Measurements from ENCODE around the gene C19orf25. TPM values are rescaled to one million over a fixed set of nuclear protein-coding genes. Genes with fewer than 3 reads are reported as not detected.

Gene C19orf25
- total and polyA plus RNA-seq, 9 of the 15 experiments (the other 6 are each of a cell fraction or from before 2014, with no cell fraction given), result 0.79 to 96.0 (median 36.1) TPM

DNA sequence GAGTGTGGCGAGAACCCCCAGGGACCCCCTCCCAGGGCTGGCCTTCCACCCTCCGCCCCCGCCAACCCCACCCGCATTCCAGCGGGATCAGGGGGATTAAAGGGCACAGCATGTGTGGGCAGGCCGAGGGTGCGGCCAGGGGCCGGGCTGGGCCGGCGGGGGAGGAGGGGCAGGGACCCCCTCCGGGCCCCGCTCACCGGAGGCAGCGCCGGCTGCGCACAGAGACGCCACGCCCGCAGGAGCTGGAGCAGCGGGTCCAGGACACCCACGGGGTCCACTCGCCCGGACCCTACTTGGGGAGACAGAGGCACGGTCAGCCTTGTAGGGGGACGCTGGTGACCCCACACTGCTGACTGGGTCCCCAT, 31.4 kb upstream of the C19orf25 start (continued):
- TF ChIP-seq ZNF644 (tag; IDR thresholded peaks at IDR 0.05; ENCODE audit: low read depth), result no peak
- TF ChIP-seq RBM34 (IDR thresholded peaks at IDR 0.05; ENCODE audit: borderline replicate concordance, insufficient read depth, low read length), result no peak
- TF ChIP-seq NFIX (CRISPR knock-in tag; IDR thresholded peaks at IDR 0.05; ENCODE audit: low read depth), result no peak

- Histone ChIP-seq H3K27me3 (ENCODE audit: control insufficient read depth in 2 of 2, insufficient read depth in 2 of 2, low read length in 2 of 2) (no peaks in the 10 kb centered on the region), H3K27ac (ENCODE audit: extremely low read depth, low read depth, low read length) (no peak overlapping the region), H3K36me3 (ENCODE audit: control insufficient read depth, insufficient read depth, low read length) (peaks cover 14% of the 10 kb centered on the region; the same call in 2 of the 3 replicates), H3K4me3 (no peak overlapping the region), H3K9me3 (replicated peaks; ENCODE audit: control insufficient read depth, insufficient read depth, low read depth, low read length) (no peaks in the 10 kb centered on the region), H3K9me1 (ENCODE audit: control insufficient read depth, insufficient read depth, low read length) (no peaks in the 10 kb centered on the region), H3K9ac (ENCODE audit: insufficient read depth in 1 of 2, low read depth in 2 of 2, low read length in 2 of 2) (peak overlapping the region in 1 of 2 experiments; percentile 80; a peak in 2 of 4 replicates), H3K4me2 (ENCODE audit: insufficient read depth, low read length) (no peak overlapping the region), H4K20me1 (replicated peaks; ENCODE audit: control insufficient read depth, insufficient read depth, low read length) (no peaks in the 10 kb centered on the region), H3K4me1 (replicated peaks in 1 of 2; ENCODE audit: control insufficient read depth in 2 of 2, insufficient read depth in 2 of 2, low read length in 2 of 2) (peaks cover 12 to 70% of the 10 kb centered on the region in 2 experiments), H2AFZ (ENCODE audit: low read depth, low read length) (no peak overlapping the region), H3K79me2 (ENCODE audit: control insufficient read depth, insufficient read depth, low read length) (peaks cover 11% of the 10 kb centered on the region; the same call in 2 of the 3 replicates)
- POLR2A ChIA-PET, result interaction anchor here (1.0 kb wide), 2 partner anchors 9 to 32 kb away, joined by 4 read pairs; no protein-coding TSS in a partner anchor
- intact Hi-C loops (cut with micrococcal nuclease), result loop anchor here (5.0 kb wide), 1 partner anchor 53 kb away; no protein-coding TSS in a partner anchor
- in situ Hi-C loops (cut with MboI), result loop anchor here (5.0 kb wide), 1 partner anchor 53 kb away; no protein-coding TSS in a partner anchor
- no peak for DNase-seq (ENCODE audit: extremely low read depth in 1 of 4, low spot score in 3 of 4)
- BruUV-seq (replicated peaks), result no TSS peak
- WGBS (ENCODE audit: insufficient coverage, low coverage, missing lambda C conversion rate), result 75% methylated on average over 11 of the region's 11 CpGs
- no peak for ATAC-seq
- peak; percentile 76 for FAIRE-seq
- CTCF ChIA-PET (ENCODE audit: low intra/inter-chr PET ratio), result no interaction called here
- TF ChIP-seq, protein P1, sequence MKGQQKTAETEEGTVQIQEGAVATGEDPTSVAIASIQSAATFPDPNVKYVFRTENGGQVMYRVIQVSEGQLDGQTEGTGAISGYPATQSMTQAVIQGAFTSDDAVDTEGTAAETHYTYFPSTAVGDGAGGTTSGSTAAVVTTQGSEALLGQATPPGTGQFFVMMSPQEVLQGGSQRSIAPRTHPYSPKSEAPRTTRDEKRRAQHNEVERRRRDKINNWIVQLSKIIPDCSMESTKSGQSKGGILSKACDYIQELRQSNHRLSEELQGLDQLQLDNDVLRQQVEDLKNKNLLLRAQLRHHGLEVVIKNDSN (CRISPR knock-in tag; IDR thresholded peaks at IDR 0.05), result no peak
- no peak for TF ChIP-seq RUNX1 (IDR thresholded peaks at IDR 0.05; ENCODE audit: low read depth)
- TF ChIP-seq, protein P2, sequence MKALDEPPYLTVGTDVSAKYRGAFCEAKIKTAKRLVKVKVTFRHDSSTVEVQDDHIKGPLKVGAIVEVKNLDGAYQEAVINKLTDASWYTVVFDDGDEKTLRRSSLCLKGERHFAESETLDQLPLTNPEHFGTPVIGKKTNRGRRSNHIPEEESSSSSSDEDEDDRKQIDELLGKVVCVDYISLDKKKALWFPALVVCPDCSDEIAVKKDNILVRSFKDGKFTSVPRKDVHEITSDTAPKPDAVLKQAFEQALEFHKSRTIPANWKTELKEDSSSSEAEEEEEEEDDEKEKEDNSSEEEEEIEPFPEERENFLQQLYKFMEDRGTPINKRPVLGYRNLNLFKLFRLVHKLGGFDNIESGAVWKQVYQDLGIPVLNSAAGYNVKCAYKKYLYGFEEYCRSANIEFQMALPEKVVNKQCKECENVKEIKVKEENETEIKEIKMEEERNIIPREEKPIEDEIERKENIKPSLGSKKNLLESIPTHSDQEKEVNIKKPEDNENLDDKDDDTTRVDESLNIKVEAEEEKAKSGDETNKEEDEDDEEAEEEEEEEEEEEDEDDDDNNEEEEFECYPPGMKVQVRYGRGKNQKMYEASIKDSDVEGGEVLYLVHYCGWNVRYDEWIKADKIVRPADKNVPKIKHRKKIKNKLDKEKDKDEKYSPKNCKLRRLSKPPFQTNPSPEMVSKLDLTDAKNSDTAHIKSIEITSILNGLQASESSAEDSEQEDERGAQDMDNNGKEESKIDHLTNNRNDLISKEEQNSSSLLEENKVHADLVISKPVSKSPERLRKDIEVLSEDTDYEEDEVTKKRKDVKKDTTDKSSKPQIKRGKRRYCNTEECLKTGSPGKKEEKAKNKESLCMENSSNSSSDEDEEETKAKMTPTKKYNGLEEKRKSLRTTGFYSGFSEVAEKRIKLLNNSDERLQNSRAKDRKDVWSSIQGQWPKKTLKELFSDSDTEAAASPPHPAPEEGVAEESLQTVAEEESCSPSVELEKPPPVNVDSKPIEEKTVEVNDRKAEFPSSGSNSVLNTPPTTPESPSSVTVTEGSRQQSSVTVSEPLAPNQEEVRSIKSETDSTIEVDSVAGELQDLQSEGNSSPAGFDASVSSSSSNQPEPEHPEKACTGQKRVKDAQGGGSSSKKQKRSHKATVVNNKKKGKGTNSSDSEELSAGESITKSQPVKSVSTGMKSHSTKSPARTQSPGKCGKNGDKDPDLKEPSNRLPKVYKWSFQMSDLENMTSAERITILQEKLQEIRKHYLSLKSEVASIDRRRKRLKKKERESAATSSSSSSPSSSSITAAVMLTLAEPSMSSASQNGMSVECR (CRISPR knock-in tag; IDR thresholded peaks at IDR 0.05), result no peak
- no peak for TF ChIP-seq SAP30 (IDR thresholded peaks at IDR 0.05; ENCODE audit: borderline replicate concordance, insufficient read depth, low read depth, low read length, poor library complexity, severe bottlenecking)
- TF ChIP-seq, protein P3, sequence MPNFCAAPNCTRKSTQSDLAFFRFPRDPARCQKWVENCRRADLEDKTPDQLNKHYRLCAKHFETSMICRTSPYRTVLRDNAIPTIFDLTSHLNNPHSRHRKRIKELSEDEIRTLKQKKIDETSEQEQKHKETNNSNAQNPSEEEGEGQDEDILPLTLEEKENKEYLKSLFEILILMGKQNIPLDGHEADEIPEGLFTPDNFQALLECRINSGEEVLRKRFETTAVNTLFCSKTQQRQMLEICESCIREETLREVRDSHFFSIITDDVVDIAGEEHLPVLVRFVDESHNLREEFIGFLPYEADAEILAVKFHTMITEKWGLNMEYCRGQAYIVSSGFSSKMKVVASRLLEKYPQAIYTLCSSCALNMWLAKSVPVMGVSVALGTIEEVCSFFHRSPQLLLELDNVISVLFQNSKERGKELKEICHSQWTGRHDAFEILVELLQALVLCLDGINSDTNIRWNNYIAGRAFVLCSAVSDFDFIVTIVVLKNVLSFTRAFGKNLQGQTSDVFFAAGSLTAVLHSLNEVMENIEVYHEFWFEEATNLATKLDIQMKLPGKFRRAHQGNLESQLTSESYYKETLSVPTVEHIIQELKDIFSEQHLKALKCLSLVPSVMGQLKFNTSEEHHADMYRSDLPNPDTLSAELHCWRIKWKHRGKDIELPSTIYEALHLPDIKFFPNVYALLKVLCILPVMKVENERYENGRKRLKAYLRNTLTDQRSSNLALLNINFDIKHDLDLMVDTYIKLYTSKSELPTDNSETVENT (CRISPR knock-in tag; IDR thresholded peaks at IDR 0.05), result no peak
- TF ChIP-seq SMAD4 (CRISPR knock-in tag; conservative IDR thresholded peaks at IDR 0.05), result no peak
Observed at GRCh38 chr19:1509602-1510441, 30.8 kb upstream of the C19orf25 start.

Measured in K562 (cell line).